ENCODE results near the gene COL20A1. TPM values are rescaled to one million over a fixed set of nuclear protein-coding genes. Genes with fewer than 3 reads are reported as not detected.

The COL20A1 gene
- total and polyA plus RNA-seq, 3 donors from 2014 or later: 14.4 to 17.2 (median 17.1) TPM

DNA sequence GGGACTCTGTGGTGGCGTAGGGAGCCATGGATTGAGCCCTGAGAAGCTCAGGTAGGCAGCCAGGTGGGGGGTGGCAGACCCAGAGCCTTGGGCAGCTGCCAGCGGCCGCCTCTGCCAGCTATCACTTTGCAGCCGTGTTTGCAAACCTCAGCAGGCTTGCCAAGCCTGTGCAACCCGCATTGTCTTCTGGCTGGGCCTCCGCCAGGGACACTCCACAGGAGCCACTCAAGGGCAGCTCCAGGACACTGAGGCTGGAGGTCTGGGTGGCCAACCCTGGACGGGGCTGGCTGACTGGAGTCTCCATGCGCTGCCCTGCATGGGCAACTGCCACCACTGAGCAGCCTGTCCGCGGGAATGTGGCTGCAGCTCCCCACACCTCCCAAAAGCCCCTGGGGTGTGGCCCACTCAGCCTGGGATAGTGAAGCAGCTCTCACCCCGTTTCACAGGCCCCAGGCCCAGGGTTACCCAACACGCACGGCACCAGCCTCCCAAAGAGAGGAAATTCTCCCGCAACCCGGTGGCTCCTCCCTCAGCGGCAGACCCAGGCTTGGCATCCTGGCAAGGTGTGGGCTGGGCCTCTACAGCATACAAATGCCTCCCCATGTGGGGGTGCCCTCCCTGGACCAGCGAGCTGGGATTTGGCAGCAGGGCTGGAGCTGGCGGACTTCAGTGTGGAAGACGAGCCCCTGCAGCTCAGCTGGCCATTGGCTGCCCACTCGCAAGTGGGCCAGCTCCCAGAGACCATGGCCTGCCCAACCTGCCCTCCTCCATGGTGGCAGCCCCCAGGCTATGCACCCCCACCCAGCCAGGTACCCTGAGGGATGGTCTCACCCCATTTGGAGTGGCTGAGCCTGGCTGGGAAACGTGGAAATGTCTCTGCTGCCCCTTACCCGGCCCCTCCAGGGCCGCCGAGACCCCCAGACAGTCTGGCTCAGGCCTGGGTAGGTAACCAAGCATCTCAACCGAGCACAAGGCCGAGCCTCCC, 65.2 kb downstream of the COL20A1 start:
- H3K4me1 ChIP-seq: no peaks in the 10 kb centered on the region
- H3K36me3 ChIP-seq (ENCODE audit: low read depth, missing control alignments): no peaks in the 10 kb centered on the region
- TF ChIP-seq, protein P1, sequence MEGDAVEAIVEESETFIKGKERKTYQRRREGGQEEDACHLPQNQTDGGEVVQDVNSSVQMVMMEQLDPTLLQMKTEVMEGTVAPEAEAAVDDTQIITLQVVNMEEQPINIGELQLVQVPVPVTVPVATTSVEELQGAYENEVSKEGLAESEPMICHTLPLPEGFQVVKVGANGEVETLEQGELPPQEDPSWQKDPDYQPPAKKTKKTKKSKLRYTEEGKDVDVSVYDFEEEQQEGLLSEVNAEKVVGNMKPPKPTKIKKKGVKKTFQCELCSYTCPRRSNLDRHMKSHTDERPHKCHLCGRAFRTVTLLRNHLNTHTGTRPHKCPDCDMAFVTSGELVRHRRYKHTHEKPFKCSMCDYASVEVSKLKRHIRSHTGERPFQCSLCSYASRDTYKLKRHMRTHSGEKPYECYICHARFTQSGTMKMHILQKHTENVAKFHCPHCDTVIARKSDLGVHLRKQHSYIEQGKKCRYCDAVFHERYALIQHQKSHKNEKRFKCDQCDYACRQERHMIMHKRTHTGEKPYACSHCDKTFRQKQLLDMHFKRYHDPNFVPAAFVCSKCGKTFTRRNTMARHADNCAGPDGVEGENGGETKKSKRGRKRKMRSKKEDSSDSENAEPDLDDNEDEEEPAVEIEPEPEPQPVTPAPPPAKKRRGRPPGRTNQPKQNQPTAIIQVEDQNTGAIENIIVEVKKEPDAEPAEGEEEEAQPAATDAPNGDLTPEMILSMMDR (IDR thresholded peaks at IDR 0.05): no peak
- no peak for TF ChIP-seq POLR2A (IDR thresholded peaks at IDR 0.05)
- no peak overlapping the region for H3K4me3 ChIP-seq
- no peaks in the 10 kb centered on the region for H3K9me3 ChIP-seq
- H3K27ac ChIP-seq: no peak overlapping the region
- WGBS, 2 donors: 80 to 82% methylated on average over 10 to 25 of the region's 26 CpGs
- intact Hi-C loops (cut with DNase I; ENCODE audit: low total_unique reads): no loop called here
- no peaks in the 10 kb centered on the region for H3K27me3 ChIP-seq
- DNase-seq: peak; percentile 61

DNA sequence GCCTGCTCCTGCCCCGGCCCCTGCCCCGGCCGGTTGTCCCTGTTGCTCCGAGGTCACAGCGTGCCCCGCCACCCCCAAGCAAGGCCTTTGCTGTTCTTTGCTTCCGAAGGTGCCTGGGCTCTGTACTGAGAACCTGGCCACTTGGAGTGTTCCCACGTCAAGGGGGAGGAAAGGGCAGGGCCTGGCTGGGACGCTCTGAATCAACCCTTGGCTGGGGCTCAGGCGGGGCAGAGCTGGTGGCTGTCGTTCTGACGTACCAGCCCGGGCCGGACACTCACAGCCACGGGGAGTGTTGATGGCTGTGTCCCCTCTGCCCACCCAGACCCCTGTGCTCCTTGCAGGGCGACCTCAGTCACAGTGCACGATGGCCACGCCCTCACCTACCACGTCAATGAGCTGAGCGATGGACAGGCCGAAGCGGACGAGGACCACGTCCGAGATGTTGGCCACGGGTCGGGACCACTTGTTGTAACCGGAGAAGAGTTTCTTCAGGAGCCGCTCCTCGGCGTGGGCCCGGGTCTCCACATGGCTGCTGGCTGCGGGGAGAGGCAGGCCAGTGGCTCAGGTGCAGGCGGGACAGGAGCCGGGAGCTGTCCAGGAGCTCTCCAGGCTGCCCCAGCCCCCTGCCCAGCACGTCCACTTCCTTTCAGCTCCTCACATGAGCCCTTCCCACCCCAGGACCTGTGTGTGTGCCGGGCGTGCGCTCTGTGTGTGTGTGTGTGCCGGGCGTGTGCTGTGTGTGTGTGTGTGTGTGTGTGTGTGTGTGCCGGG, 66.4 kb downstream of the COL20A1 start:
- Histone ChIP-seq H3K27me3 (no peaks in the 10 kb centered on the region), H3K4me1 (no peaks in the 10 kb centered on the region), H3K9me3 (no peaks in the 10 kb centered on the region), H3K36me3 (ENCODE audit: low read depth, missing control alignments) (no peaks in the 10 kb centered on the region), H3K27ac (no peak overlapping the region), H3K4me3 (no peak overlapping the region)
- DNase-seq: no peak
- TF ChIP-seq, protein P1 (IDR thresholded peaks at IDR 0.05): no peak
- no peak for TF ChIP-seq POLR2A (IDR thresholded peaks at IDR 0.05)
- WGBS, 2 donors: 90 to 95% methylated on average over 4 to 42 of the region's 42 CpGs
- intact Hi-C loops (cut with DNase I; ENCODE audit: low total_unique reads): no loop called here

DNA sequence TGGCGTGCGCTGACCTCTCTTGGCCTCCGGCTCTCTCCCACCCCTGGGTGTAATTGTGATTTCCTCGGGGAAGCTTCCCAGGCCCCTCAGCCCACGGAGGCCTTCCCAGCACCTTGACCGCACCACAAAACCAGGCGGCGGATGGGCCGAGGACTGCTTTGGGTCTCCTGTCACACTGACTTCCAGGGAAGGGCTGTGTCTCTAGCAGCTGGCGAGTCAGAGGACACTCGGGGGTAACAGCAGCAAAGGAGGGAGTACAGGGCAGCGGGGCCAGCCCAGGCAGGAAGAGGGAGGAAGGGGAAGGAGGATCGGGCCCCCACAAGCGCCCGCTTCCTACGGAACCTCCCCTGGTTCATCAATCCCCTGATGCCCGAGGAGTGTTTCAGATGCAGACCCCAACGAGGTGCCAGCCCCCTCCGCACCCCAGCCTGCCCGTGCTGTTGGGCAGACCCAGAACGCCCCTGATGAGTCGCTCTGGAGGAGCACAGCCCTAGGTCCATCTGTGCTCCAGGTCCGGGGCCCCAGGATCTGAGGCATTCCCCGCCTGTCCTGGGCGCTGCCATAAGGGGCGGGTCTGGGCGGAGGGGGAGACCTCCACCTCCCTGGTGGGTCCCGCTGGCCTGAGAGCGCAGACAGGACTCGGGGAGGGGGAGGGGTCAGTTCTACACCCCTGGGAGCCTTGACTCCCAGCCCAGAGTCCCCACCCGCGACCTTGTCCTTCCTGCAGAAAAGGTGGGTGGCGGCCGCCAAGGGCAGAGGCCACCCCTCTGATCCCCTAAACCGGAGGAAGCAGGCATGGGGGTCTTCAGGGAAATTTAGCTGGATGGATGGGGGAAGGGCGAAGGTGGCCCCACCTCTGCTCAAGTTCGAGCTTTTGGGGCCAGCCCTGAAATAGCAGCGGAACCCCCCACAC, 67.2 kb downstream of the COL20A1 start:
- H3K4me1 ChIP-seq: no peaks in the 10 kb centered on the region
- peak overlapping the region; percentile 21 to 48 for H3K4me3 ChIP-seq
- no peaks in the 10 kb centered on the region for H3K27me3 ChIP-seq
- no peaks in the 10 kb centered on the region for H3K9me3 ChIP-seq
- H3K27ac ChIP-seq: no peak overlapping the region
- 35 to 39% methylated on average over 14 to 38 of the region's 38 CpGs for WGBS, 2 donors
- no peaks in the 10 kb centered on the region for H3K36me3 ChIP-seq (ENCODE audit: low read depth, missing control alignments)
- intact Hi-C loops (cut with DNase I; ENCODE audit: low total_unique reads): no loop called here
- TF ChIP-seq, protein P1 (IDR thresholded peaks at IDR 0.05): no peak
- TF ChIP-seq POLR2A (IDR thresholded peaks at IDR 0.05): no peak
- no peak for DNase-seq

DNA sequence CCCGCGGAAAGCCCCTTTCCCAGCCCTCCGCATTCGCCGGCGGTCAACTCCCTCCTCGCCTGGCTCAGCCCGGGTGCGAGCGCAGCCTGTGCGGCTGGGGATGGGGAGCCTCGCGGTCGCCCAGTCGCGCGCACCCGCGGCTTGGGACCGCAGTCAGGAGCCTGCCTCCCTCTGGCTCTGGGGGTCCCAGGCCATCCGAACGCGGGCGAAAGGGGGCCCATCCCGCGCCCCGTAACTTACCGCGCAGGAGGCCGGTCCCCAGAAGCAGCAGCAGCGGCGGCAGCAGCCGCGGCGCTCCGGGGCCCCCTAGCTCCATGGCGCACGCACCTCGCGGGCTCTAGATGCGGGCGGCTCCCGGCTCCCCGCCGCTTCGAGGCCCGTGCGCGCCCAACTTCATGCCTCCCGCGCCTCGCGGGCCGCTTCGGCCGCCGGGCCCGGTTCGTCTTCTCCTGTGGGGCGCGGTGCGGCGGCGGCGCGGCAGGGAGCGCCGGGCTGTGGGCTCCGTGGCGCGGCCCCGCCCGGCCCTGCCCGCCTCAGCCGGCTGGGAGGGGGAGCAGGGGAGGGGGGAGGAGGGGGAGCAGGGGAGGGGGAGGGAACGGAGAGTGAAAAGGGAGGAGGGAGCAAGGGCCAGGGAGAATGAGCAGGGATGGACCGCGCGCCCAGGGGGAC, 68.0 kb downstream of the COL20A1 start, which contains the start of gene CHRNA4:
TSS of gene CHRNA4 (minus strand) at position 500 of the 669 bp plus-strand sequence. CDS start at position 316, 184 bp downstream.
- TF ChIP-seq, protein P1 (IDR thresholded peaks at IDR 0.05): no peak
- no peak for TF ChIP-seq POLR2A (IDR thresholded peaks at IDR 0.05)
- no peaks in the 10 kb centered on the region for H3K4me1 ChIP-seq
- H3K36me3 ChIP-seq (ENCODE audit: low read depth, missing control alignments): no peaks in the 10 kb centered on the region
- no peaks in the 10 kb centered on the region for H3K9me3 ChIP-seq
- H3K27me3 ChIP-seq: no peaks in the 10 kb centered on the region
- H3K4me3 ChIP-seq: peak within 1 kb of the TSS; percentile 21 to 48
- H3K27ac ChIP-seq: no peak within 1 kb of the TSS
- 3 to 4% methylated on average over 9 to 31 of the region's 79 CpGs for WGBS, 2 donors
- no peak for DNase-seq
- intact Hi-C loops (cut with DNase I; ENCODE audit: low total_unique reads): no loop called here

Measured in testis (tissue), 3 donors.